GM19099 (cell line): ENCODE data around the gene KCNK17.

Experiments used
- POLR2A ChIP-seq: IDR thresholded peaks from 3 replicates; pipeline ENCODE4 v1.6.1; 2011; ENCODE audit warnings: low read depth; ENCODE audit not compliant: insufficient read length; ENCODE audit errors: extremely low read depth

KCNK17 gene

DNA sequence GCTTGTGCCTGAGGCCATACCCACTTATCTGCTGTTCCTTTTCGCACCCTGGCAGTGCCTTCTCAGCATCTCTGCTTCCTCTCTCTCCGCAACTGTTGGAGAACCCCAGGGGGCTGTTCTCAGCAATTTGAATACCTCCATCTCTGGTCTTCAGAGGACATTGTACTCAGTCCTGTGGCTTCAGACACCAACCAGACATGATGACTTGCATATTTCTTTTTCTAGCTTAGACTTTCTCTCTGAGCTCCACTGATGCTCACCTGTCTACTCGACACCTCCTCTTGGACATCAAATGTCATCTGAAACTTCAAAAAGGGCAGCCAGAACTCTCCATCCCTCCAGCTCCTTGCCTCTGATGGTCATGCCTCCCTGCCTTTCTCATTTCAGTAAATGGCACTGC is 27.1 kb upstream of the KCNK17 start:
- TF ChIP-seq POLR2A: no peak

DNA sequence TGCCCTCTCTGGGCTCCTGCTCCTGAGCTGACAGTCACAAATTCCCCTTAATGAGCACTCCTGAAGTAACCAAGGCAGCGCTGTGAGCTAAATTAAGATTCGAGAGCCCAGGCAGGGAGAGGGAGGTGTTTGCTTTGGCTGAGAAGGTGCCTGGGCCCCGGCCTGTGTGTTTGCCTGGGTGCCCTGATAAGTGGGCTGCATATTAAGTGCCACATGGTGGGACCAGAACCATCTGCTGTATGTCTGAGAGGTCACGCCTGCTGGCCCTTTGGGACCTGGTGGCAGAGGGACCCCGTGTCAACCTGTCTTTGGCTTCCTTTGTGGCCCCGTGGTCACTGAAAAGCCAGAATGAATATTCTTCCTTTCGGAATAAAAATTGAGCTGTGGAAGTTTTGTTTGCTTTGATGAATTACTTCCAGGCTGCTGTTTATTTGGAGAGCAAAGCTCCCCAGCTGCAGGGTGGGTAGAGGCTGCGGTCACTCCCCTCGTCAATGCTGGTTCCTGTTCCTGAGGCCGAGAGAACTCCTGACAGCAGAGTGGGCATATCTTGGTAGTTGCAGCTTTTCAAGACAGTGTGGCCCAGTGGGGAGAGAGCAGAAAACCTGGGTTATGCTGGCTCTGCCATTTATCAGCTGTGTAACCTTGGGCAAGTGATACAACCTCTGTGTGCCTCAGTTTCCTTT is 25.8 kb upstream of the KCNK17 start:
- no peak for TF ChIP-seq POLR2A

GRCh38 chr6:39339096-39339867 is 25.1 kb upstream of the KCNK17 start:
- TF ChIP-seq POLR2A: no peak

DNA sequence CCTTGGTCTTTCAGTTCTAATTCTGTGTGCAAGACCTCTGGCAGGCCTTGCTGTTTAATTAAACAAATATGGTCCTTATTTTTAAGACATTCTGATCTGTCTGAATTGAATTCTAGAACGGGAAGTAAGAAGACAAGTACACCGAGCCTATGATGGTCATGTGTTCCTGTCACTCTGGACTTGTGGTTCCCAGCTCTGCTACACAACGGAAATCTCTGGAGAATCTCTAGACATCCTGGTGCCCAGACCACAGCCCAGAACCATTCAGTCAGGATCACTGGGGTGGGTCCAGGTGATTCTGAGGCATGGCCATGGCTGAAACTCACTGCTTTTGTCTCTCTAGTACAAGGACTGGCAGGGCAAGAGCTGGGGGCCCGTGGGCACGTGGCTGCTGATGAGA is 24.2 kb upstream of the KCNK17 start:
- TF ChIP-seq POLR2A: no peak

- no peak for TF ChIP-seq POLR2A
Measured at GRCh38 chr6:39335780-39336545, 21.7 kb upstream of the KCNK17 start.

DNA sequence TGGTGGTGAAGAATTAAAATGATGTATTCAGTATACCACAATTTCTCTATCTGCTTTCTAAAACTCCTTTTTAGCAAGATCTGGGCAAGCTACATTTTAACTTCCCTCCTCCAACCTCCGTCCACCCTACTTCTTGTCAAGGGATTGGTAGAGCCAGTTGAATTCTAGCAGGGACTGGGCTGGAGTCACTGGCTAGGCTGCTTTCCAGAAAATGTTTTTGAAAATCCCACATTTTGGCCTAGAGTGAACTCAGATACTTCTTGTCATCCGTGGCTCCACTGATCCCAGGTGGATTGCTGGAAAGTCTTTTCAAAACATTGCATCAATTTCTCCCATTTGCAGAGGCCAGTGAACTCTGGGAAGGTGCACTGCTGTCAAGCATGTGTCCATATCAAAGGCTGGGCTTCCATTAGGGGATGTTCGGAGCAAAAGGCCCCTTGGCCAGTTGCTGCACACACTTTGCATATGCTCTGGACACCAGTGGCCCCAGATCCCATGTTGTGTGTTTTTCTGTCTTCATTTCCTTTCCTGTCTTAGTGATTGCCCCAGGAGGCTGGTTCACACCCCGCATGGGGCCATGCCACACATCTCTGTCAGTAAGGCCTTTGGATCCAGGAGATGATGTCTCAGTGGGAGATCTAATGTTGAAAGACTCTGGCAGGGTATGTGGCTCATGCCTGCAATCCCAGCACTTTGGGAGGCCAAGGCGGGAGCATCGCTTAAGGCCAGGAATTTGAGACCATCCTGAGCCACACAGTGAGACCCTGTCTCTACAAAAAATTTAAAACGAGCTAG is 19.6 kb upstream of the KCNK17 start:
- no peak for TF ChIP-seq POLR2A

DNA sequence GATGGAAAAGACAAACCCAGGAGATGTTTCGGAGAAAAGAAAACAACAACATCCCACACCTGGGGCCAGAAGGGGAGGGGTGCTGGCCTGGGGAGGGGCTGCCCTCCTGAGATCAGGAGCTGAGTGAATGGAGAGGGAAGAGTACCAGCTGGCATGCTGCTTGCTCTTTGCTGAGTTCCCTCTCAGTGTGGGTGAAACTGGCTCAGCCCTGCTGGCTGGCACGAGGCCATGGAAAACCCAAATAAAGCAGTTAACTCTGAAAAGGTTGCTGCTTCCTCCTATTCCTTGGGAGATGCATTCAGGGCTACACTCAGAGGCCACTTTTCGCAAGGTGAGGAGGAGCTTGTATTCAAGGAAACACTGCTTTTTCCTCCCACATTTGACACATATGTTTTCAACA is 16.3 kb upstream of the KCNK17 start:
- no peak for TF ChIP-seq POLR2A

DNA sequence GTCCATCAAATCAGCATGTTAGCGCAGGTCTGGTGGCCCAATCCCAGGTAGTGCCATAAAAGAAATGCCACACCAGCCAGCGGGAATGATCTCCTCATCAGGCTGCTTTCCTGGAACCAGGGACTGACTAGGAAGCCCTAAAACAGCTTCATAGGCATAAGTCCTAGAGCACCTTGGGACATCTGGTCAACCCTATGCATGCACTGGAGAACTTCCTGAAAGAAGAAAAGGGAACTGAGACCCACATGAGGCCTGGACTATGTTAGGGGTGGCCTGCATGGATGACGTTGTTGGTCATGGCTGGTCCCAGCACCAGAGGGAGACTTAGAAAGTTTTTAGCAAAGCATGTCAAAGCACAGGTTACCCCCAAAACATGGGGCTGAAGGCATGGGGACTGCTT is 15.8 kb upstream of the KCNK17 start:
- TF ChIP-seq POLR2A: no peak

DNA sequence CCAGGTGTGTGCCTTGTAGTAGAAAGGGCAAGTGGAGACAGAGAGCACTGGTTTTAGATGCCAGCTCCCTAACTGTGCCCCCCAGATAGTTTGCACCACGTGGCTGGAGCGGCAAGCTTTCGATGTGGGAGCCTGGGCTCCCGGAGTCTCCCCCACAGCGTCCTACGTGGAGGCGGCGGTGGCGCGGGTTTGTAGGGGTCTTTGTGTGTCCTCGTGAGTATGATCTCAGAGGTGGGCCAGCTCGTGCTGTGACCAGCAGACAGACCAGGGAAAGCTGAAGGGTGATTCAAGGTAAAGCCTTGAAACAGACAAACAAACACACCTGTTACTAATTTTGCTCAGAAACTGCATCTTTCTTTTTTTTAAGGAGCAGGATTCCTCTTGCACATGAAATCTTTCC is 13.8 kb upstream of the KCNK17 start:
- no peak for TF ChIP-seq POLR2A

DNA sequence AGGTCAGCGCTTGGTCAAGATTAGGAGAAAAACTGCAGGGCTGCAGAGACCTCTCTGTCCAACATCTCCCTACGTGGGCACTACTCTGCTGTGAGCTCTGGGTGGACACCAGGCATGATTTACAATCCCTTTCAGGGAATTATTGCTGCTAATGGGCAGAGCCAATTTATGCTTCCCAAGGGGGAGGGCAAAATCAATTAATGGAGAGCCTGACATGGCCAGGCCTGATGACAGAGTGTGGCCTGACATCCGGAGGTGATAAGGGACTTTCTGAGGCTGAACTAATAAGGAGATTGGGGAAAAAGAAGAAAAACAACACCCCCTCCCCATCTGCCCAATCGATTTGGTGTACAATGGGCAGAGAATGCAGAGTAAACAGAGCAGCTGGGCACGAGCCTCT is 13.3 kb upstream of the KCNK17 start:
- no peak for TF ChIP-seq POLR2A

DNA sequence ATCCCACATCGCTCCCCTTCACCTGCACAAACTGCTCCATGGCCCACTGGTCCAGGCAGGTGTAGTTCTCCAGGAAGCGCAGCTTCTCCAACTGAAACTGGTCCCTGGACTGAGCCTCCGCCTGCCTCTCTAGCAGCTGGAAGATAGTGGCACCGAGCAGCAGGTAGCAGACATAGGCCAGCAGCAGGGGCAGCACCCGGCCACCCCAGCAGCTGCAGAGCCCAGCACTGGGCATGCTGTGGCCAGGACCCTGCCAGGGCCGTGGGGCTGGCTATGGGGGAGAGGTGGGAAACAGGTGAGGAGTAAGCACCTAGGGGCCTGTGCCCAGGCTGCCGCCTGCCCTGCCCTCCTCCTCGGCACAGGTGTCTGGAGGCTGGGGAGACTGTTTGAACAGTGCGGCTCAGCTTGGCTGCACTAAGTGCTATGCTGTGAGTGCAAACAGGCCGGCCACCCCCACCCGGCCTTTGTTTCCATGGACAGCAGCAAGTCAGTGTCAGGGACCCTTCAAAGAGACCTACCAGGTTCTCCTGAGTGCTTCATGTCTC is 8.2 kb upstream of the KCNK17 start, which contains the start of gene KCNK16:
Gene KCNK16, minus strand, starts transcription at position 397 of the 545 bp plus-strand sequence. Its CDS starts 162 bp downstream, at position 235.
- TF ChIP-seq POLR2A: no peak

DNA sequence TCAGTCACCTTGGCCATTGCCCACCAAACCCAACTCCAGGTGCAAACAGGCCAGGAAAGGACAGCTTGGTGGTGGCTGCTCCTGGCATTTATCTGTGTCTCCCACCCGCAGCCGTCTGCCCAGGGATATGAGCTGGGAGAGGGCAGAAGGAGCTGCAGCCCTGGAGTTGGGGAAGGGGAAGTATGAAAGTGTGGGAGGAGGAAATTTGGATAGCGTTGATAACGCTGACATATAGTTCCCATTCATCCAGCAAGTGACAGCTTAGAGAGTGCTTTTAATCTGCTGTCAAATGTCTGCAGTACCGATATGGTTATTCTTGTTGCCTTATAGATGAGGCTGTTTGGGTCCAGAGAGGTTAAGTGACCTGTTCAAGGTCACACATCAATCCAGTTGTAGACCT is 7.5 kb upstream of the KCNK17 start:
- TF ChIP-seq POLR2A: no peak

- TF ChIP-seq POLR2A: no peak
Measured at GRCh38 chr6:39320363-39320984, 6.3 kb upstream of the KCNK17 start.
